PC-3 (cell line): ENCODE data around the gene AVL9. TPM values are rescaled to one million over a fixed set of nuclear protein-coding genes. Genes with fewer than 3 reads are reported as not detected.
A peak's percentile ranks its signal among the peaks of the same experiment; 100 is the strongest.

ENCODE experiments used
- ATAC-seq: fragments of 200-7000 bp; cut with Tn5 transposase; 2 replicates; pipeline ENCODE4 v1.9.1; 2020; ENCODE audit warnings: mild to moderate bottlenecking, moderate library complexity
- BruUV-seq: library from RNA; stranded (reverse); fragments of 400-500 nt; replicated peaks from 2 replicates; lab custom pipeline; 2021; lab: Mats Ljungman, UMichigan
- CTCF ChIA-PET: fragments of 300-600 bp; sonication (Branson Sonifier 250); formaldehyde crosslinking; loops from one replicate; lab custom pipeline; 2022; ENCODE audit warnings: antibody characterized with exemption; lab: Charles Lee
- POLR2A ChIA-PET: fragments of 300-600 bp; sonication (Branson Sonifier 250); formaldehyde crosslinking; loops from one replicate; lab custom pipeline; 2022; ENCODE audit warnings: antibody characterized with exemption; ENCODE audit not compliant: unreplicated experiment; lab: Charles Lee
- DNase-seq: peaks from one replicate; pipeline ENCODE4 v3.0.0-alpha.2; 2015
- H2AFZ ChIP-seq: fragments of 300-600 bp; sonication (generic); 2 replicates; pipeline ENCODE4 v1.6.0; 2016; ENCODE audit warnings: antibody characterized with exemption, low read length
- H3F3A ChIP-seq: fragments of 300-600 bp; sonication (generic); one replicate; pipeline ENCODE4 v1.6.0; 2017; ENCODE audit warnings: antibody characterized with exemption, low read length, control low read depth, mild to moderate bottlenecking; ENCODE audit not compliant: unreplicated experiment
- H3K27ac ChIP-seq: fragments of 300-600 bp; sonication (generic); 2 replicates; pipeline ENCODE4 v1.5.1; 2016; ENCODE audit warnings: mild to moderate bottlenecking, low read length
- H3K27me3 ChIP-seq: fragments of 300-600 bp; sonication (generic); 2 replicates; pipeline ENCODE4 v1.6.1; 2016; ENCODE audit warnings: low read length, mixed read lengths
- H3K36me3 ChIP-seq: fragments of 300-600 bp; sonication (generic); 2 replicates; pipeline ENCODE4 v1.6.1; 2016; ENCODE audit warnings: low read depth, mixed run types, low read length, mixed read lengths
- H3K4me1 ChIP-seq: fragments of 300-600 bp; sonication (generic); 2 replicates; pipeline ENCODE4 v1.5.1; 2016; ENCODE audit warnings: low read length; ENCODE audit not compliant: insufficient read depth
- H3K4me2 ChIP-seq: fragments of 300-600 bp; sonication (generic); 2 replicates; pipeline ENCODE4 v1.6.0; 2016; ENCODE audit warnings: low read length
- H3K4me3 ChIP-seq: fragments of 300-600 bp; sonication (generic); 2 replicates; pipeline ENCODE4 v1.5.1; 2016; ENCODE audit warnings: mild to moderate bottlenecking, low read length, mixed read lengths
- H3K79me2 ChIP-seq: fragments of 300-600 bp; sonication (generic); 2 replicates; pipeline ENCODE4 v1.6.1; 2017; ENCODE audit warnings: low read length, mixed read lengths
- H3K9ac ChIP-seq: fragments of 300-600 bp; sonication (generic); 2 replicates; pipeline ENCODE4 v1.6.0; 2016; ENCODE audit warnings: mild to moderate bottlenecking, low read length
- H3K9me2 ChIP-seq: fragments of 300-600 bp; sonication (generic); replicated peaks from 2 replicates; pipeline ENCODE4 v1.6.1; 2016; ENCODE audit warnings: mixed run types, low read length, mixed read lengths
- H3K9me3 ChIP-seq: fragments of 300-600 bp; sonication (generic); 2 replicates; pipeline ENCODE4 v1.6.1; 2016; ENCODE audit warnings: low read length, mixed read lengths
- H4K20me1 ChIP-seq: fragments of 300-600 bp; sonication (generic); 2 replicates; pipeline ENCODE4 v1.6.1; 2016; ENCODE audit warnings: low read length, mixed read lengths
- EZH2 ChIP-seq: fragments of 300-600 bp; sonication (generic); IDR thresholded peaks from one replicate; pipeline ENCODE4 v1.6.1; 2017; ENCODE audit warnings: antibody characterized with exemption, mild to moderate bottlenecking, low read length; ENCODE audit not compliant: unreplicated experiment
- EZH2phosphoT487 ChIP-seq: fragments of 300-600 bp; sonication (generic); IDR thresholded peaks from 2 replicates; pipeline ENCODE4 v1.6.1; 2018; ENCODE audit warnings: mild to moderate bottlenecking, antibody characterized with exemption, low read length, borderline replicate concordance
- intact Hi-C: fragments of 100-400 bp; cut with micrococcal nuclease; formaldehyde crosslinking; loops from 2 replicates; pipeline ENCODE4 v1.9.0; 2023
- total RNA-seq: library from RNA; depleted of rRNA; stranded (reverse); fragments of >200 nt; gene quantifications from 2 replicates; pipeline ENCODE4 v1.2.3, GENCODE V29; 2014
- TF ChIP-seq, protein P1 (sequence below): fragments of 300-600 bp; sonication (generic); conservative IDR thresholded peaks from 2 replicates; pipeline ENCODE4 v1.5.1; 2017; ENCODE audit warnings: antibody characterized with exemption, low read depth, mild to moderate bottlenecking, low read length

AVL9 gene
- total RNA-seq, 1 experiment from 2014 or later: 13.2 TPM

DNA sequence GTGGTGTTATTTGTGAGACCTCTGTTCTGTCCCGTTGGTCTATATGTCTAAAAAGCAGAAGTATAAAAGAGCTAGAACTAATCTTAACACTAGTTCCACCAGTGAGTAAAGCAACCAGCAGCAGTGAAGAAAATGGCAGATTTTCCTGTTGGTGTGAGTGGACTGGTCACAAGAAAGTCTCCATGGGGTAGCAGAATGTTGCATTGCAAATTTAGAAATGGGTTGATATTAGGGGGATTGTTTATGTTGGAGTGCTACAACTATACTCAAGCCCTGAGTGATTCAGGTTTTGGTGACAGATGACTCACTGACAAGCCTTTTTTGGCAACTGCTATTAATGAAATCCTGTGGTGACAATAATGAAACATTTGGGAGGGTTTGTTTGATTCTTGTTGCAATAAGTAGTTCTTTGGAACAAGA, 5.6 kb downstream of the AVL9 start:
- Histone ChIP-seq H3K9me2 (no peaks in the 10 kb centered on the region), H2AFZ (no peak overlapping the region), H3K9ac (peak overlapping the region; percentile 32), H3K9me3 (no peaks in the 10 kb centered on the region), H3K27ac (peak overlapping the region; percentile 82), H3K27me3 (no peaks in the 10 kb centered on the region), H3F3A (peaks cover 4% of the 10 kb centered on the region), H3K4me3 (peak overlapping the region; percentile 51), H4K20me1 (peaks cover 25% of the 10 kb centered on the region; the same call in 1 of the 2 replicates), H3K4me2 (peak overlapping the region; percentile 79), H3K79me2 (peaks cover 95% of the 10 kb centered on the region), H3K4me1 (peaks cover 25% of the 10 kb centered on the region), H3K36me3 (no peaks in the 10 kb centered on the region)
- CTCF ChIA-PET: no interaction called here
- intact Hi-C loops: loop anchor here (2.0 kb wide), 1 partner anchor 36 kb away; no protein-coding TSS in a partner anchor
- no TSS peak for BruUV-seq
- POLR2A ChIA-PET: no interaction called here
- TF ChIP-seq, protein P1, sequence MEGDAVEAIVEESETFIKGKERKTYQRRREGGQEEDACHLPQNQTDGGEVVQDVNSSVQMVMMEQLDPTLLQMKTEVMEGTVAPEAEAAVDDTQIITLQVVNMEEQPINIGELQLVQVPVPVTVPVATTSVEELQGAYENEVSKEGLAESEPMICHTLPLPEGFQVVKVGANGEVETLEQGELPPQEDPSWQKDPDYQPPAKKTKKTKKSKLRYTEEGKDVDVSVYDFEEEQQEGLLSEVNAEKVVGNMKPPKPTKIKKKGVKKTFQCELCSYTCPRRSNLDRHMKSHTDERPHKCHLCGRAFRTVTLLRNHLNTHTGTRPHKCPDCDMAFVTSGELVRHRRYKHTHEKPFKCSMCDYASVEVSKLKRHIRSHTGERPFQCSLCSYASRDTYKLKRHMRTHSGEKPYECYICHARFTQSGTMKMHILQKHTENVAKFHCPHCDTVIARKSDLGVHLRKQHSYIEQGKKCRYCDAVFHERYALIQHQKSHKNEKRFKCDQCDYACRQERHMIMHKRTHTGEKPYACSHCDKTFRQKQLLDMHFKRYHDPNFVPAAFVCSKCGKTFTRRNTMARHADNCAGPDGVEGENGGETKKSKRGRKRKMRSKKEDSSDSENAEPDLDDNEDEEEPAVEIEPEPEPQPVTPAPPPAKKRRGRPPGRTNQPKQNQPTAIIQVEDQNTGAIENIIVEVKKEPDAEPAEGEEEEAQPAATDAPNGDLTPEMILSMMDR: no peak
- TF ChIP-seq EZH2: no peak
- TF ChIP-seq EZH2phosphoT487: no peak
- ATAC-seq: peak; percentile 80
- DNase-seq: peak; percentile 81

DNA sequence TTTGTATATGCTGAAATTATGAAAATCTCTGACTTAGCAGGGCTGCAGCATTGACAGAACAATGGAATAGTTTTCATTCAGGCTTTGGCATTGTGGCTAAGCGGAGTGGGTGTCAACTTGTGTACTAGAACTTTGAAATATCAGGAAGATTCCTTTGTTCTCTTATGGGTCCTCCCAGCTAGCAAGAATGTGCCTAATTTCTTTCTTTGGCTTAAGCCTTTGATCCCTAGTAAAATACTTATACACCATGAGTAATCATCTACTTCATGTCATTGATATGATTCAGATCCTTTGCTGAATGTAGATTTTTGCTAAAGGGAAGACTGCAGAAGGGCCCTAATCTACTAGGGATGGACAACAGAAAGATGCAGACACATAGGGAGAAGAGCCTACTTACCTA, 6.2 kb downstream of the AVL9 start:
- no peaks in the 10 kb centered on the region for H3K27me3 ChIP-seq
- H3K79me2 ChIP-seq: peaks cover 94% of the 10 kb centered on the region
- no TSS peak for BruUV-seq
- ChIA-PET POLR2A (no interaction called here), CTCF (no interaction called here)
- intact Hi-C loops: loop anchor here (2.0 kb wide), 1 partner anchor 35 kb away; no protein-coding TSS in a partner anchor
- DNase-seq (peak; percentile 72), ATAC-seq (peak; percentile 82)
- peaks cover 4% of the 10 kb centered on the region for H3F3A ChIP-seq
- H3K27ac ChIP-seq: peak overlapping the region; percentile 82
- H3K36me3 ChIP-seq: no peaks in the 10 kb centered on the region
- peaks cover 23% of the 10 kb centered on the region for H3K4me1 ChIP-seq
- no peaks in the 10 kb centered on the region for H3K9me2 ChIP-seq
- H3K9me3 ChIP-seq: no peaks in the 10 kb centered on the region
- H3K4me3 ChIP-seq: peak overlapping the region; percentile 51; the same call in 1 of the 2 replicates
- no peak for TF ChIP-seq EZH2
- TF ChIP-seq EZH2phosphoT487: no peak
- peaks cover 22% of the 10 kb centered on the region; the same call in 1 of the 2 replicates for H4K20me1 ChIP-seq
- H2AFZ ChIP-seq: no peak overlapping the region
- H3K9ac ChIP-seq: peak overlapping the region; percentile 32
- H3K4me2 ChIP-seq: peak overlapping the region; percentile 79

DNA sequence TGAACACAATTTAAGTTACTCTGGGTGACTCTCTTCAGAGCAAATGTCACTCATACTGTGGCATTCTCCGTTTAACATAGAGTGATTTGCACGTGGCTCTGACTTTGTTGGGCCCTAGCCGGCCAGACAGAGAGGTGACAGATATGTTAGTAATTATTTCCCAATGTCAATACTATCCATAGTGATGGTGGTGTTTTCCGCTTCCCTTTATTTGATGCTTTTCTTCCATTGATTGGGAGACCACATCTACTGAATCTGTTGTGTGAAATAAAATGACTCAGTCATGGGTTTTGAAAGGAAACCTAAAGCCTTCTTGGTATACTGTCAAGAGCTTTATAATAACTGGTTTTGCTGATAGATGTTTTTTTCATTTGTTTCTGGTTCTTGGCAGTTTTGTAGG, 7.4 kb downstream of the AVL9 start:
- Histone ChIP-seq H3K9me3 (no peaks in the 10 kb centered on the region), H3K9ac (no peak overlapping the region), H2AFZ (no peak overlapping the region), H3K36me3 (no peaks in the 10 kb centered on the region), H3K27ac (no peak overlapping the region), H3K4me3 (no peak overlapping the region), H3K4me1 (peaks cover 20% of the 10 kb centered on the region), H3K27me3 (no peaks in the 10 kb centered on the region), H3K79me2 (peaks cover 94% of the 10 kb centered on the region), H3K4me2 (no peak overlapping the region), H3K9me2 (no peaks in the 10 kb centered on the region), H4K20me1 (peaks cover 19% of the 10 kb centered on the region; the same call in 1 of the 2 replicates), H3F3A (peaks cover 4% of the 10 kb centered on the region)
- intact Hi-C loops: no loop called here
- ChIA-PET CTCF (no interaction called here), POLR2A (no interaction called here)
- DNase-seq (no peak), ATAC-seq (no peak)
- TF ChIP-seq, protein P1: no peak
- no peak for TF ChIP-seq EZH2
- TF ChIP-seq EZH2phosphoT487: no peak
- no TSS peak for BruUV-seq
